ENCODE data around the gene NDUFAF8.

Gene NDUFAF8

DNA sequence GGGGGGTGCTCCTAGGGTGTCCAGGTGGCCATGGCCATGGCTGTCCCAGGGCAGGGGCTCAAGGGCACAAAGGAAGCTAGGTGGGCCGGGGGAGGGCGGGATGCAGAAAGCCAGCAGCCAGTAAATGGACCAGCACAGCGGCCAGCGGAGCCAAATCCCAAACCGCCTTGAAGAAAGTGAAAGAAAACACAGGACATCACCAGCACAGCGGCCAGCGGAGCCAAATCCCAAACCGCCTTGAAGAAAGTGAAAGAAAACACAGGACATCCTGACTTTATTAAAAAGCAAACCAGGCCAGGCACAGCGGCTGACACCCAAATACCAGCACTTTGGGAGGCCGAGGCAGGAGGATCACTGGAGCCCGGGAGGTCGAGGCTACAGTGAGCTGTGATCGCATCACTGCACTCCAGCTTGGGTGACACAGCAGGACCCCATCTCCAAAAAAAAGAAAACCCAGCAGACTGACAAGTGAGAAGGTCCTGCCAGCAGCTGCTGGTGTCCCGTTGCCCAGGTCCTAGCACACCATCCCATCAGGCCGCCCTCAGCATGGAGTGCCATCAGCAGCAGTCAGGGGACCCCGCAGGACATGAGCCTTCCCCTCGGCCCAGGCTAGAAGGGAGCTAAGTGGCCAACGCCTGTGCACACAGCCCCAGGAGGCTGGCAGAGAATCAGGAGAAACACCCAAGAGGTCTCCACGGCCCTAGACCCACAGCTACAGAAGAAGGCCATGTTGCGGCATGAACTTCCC lies 39.0 kb downstream of the NDUFAF8 start:
- H3K27ac ChIP-seq (ENCODE audit: low read length): no peak overlapping the region
- no peaks in the 10 kb centered on the region for H3K27me3 ChIP-seq (ENCODE audit: control insufficient read depth, insufficient read depth, low read length)
- no CpG with 5 or more reads among the region's 20 CpGs for WGBS (ENCODE audit: insufficient coverage, insufficient read length)
- no peak for DNase-seq (ENCODE audit: low read depth, low spot score)
- H3K9me3 ChIP-seq (ENCODE audit: control insufficient read depth, insufficient read depth, low read length): no peaks in the 10 kb centered on the region
- H3K36me3 ChIP-seq (ENCODE audit: control insufficient read depth, insufficient read depth, low read length): peaks cover 11% of the 10 kb centered on the region
- H3K4me3 ChIP-seq (ENCODE audit: low read length): no peak overlapping the region
- H3K4me1 ChIP-seq (ENCODE audit: control insufficient read depth, insufficient read depth, low read length): no peaks in the 10 kb centered on the region

DNA sequence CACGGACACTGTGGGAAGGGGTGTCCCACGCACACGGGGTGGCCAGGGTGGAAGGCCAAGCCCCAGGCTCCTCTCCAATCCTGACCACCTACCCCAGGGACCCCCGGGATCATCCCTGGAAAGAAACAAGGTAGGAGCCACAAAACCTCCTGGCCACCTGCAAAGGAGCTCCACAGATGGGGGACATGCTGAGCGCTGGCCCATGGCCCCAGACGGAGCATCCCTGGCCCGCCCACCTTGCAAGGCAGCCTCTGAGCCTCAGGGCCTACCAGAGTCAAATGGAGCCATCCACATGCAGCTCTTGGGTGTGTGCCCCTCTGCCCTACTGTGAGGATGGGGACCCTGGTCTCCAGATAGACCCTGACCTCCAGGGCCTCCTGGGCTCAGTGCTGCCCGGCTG lies 39.7 kb downstream of the NDUFAF8 start:
- no peak for DNase-seq (ENCODE audit: low read depth, low spot score)
- H3K9me3 ChIP-seq (ENCODE audit: control insufficient read depth, insufficient read depth, low read length): no peaks in the 10 kb centered on the region
- WGBS (ENCODE audit: insufficient coverage, insufficient read length): no CpG with 5 or more reads among the region's 8 CpGs
- no peaks in the 10 kb centered on the region for H3K27me3 ChIP-seq (ENCODE audit: control insufficient read depth, insufficient read depth, low read length)
- H3K4me3 ChIP-seq (ENCODE audit: low read length): no peak overlapping the region
- peaks cover 10% of the 10 kb centered on the region; the same call in 1 of the 2 replicates for H3K36me3 ChIP-seq (ENCODE audit: control insufficient read depth, insufficient read depth, low read length)
- H3K4me1 ChIP-seq (ENCODE audit: control insufficient read depth, insufficient read depth, low read length): no peaks in the 10 kb centered on the region
- no peak overlapping the region for H3K27ac ChIP-seq (ENCODE audit: low read length)

DNA sequence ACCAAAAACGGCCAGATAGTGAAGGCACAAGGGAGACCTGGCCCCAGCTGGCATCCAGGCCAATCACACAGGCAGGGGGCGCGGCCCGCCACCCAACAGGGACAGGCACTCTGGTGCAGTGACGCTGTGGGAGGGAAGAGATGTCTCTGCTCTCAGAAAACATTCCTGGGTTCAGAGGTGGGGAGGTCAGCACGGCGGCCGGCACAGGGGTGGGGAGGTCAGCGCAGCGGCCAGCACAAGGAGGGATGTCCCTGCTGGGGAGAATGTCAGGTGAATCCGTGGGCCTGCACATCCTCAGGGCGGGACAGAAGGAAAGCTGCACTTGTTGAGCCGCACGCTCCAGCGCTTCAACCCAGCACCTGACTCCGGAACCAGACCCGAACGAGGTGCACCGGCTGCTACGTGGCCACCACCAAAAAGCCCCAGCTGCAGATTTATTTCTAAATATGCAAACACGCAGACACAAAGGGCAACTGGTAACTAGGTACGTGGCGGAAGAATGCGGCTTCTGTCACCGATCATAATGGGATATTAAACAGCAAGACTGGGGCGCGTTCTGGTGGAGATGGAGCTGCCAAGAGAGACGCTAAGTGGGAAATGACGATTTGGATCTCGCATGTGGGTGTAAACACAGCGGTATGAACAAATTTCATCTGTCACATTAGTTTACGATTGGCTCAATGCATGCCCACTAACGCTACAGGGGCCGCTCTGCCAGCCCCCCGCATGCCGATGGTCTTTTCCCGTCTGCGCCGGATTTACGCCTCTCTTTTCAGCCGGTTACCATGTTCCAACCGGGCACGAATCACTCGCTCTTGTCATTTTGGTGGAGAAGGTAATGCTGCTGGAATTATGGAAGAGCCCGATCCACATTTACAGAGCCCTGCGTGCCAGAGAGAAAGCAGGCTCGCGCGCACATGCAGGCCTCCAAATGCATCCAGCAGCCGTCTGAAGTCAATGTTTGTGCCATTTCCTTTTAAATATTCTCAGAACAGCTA lies 40.5 kb downstream of the NDUFAF8 start:
- no peak overlapping the region for H3K27ac ChIP-seq (ENCODE audit: low read length)
- no peak for DNase-seq (ENCODE audit: low read depth, low spot score)
- no peaks in the 10 kb centered on the region for H3K4me1 ChIP-seq (ENCODE audit: control insufficient read depth, insufficient read depth, low read length)
- no CpG with 5 or more reads among the region's 50 CpGs for WGBS (ENCODE audit: insufficient coverage, insufficient read length)
- H3K4me3 ChIP-seq (ENCODE audit: low read length): no peak overlapping the region
- H3K27me3 ChIP-seq (ENCODE audit: control insufficient read depth, insufficient read depth, low read length): no peaks in the 10 kb centered on the region
- peaks cover 10% of the 10 kb centered on the region; the same call in 1 of the 2 replicates for H3K36me3 ChIP-seq (ENCODE audit: control insufficient read depth, insufficient read depth, low read length)
- H3K9me3 ChIP-seq (ENCODE audit: control insufficient read depth, insufficient read depth, low read length): no peaks in the 10 kb centered on the region

DNA sequence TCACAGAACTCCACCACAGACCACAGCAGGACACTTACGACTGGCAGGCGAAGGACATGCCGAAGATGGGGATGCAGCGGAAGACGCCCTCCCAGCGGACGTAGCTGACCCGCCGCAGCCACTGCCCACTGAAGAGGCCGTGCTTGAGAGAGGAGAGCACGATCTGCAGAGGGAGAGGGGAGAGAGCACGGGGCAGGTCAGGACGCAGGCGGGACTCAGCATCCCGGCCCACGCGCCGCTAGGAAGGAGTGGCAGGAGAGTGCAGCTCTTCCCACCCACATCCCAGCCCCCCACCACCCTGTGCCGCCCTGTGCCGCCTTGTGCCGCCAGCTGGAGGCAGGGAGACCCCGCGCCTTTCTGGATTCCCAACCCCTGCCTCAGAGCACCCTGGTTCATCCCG lies 41.5 kb downstream of the NDUFAF8 start:
- peaks cover 10% of the 10 kb centered on the region; the same call in 1 of the 2 replicates for H3K36me3 ChIP-seq (ENCODE audit: control insufficient read depth, insufficient read depth, low read length)
- no peaks in the 10 kb centered on the region for H3K9me3 ChIP-seq (ENCODE audit: control insufficient read depth, insufficient read depth, low read length)
- no peaks in the 10 kb centered on the region for H3K4me1 ChIP-seq (ENCODE audit: control insufficient read depth, insufficient read depth, low read length)
- WGBS (ENCODE audit: insufficient coverage, insufficient read length): no CpG with 5 or more reads among the region's 24 CpGs
- H3K27ac ChIP-seq (ENCODE audit: low read length): no peak overlapping the region
- no peaks in the 10 kb centered on the region for H3K27me3 ChIP-seq (ENCODE audit: control insufficient read depth, insufficient read depth, low read length)
- no peak overlapping the region for H3K4me3 ChIP-seq (ENCODE audit: low read length)
- DNase-seq (ENCODE audit: low read depth, low spot score): no peak

DNA sequence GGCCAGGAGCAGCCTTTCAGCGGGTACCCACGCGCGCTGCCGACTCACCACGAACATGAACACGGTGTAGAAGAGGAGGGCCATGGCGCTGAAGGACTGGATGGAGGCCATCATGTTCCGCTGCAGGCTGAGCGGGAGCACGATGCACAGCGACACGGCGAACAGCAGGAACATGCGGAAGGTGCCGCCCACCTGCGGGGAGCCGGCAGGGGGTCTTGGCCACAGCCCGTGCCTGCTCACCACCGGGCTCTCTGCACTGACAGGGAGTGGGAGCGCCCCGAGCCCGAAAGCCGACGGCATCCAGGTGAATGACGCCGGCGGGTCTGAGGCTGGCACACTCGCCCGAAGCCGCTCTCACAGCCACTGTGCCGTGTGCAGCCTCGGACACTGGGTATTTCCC lies 43.0 kb downstream of the NDUFAF8 start:
- Histone ChIP-seq H3K27me3 (ENCODE audit: control insufficient read depth, insufficient read depth, low read length) (no peaks in the 10 kb centered on the region), H3K27ac (ENCODE audit: low read length) (no peak overlapping the region), H3K9me3 (ENCODE audit: control insufficient read depth, insufficient read depth, low read length) (no peaks in the 10 kb centered on the region), H3K4me1 (ENCODE audit: control insufficient read depth, insufficient read depth, low read length) (no peaks in the 10 kb centered on the region), H3K36me3 (ENCODE audit: control insufficient read depth, insufficient read depth, low read length) (peaks cover 7% of the 10 kb centered on the region; the same call in 1 of the 2 replicates), H3K4me3 (ENCODE audit: low read length) (no peak overlapping the region)
- no CpG with 5 or more reads among the region's 33 CpGs for WGBS (ENCODE audit: insufficient coverage, insufficient read length)
- no peak for DNase-seq (ENCODE audit: low read depth, low spot score)

DNA sequence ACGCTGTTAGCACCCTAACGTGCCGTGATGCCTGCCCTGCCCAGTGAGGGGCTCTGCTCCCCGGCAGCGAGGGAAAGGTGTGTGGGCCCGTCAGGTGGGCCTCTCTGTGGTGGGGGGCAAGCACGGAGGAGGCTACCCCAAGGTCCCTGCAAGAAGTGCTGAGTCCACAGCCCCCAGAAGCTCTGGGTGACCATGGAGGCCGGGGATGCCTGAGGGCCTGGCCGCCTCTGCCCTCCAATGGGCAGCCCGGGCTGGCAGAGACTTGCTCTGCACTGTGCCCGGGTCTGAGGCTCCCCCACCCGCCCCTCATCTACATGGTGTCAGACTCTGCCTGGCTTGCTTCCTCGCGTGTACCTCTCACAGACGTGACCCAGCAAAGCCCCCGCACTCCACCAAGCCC lies 43.8 kb downstream of the NDUFAF8 start:
- Histone ChIP-seq H3K36me3 (ENCODE audit: control insufficient read depth, insufficient read depth, low read length) (peaks cover 7% of the 10 kb centered on the region; the same call in 1 of the 2 replicates), H3K27ac (ENCODE audit: low read length) (no peak overlapping the region), H3K9me3 (ENCODE audit: control insufficient read depth, insufficient read depth, low read length) (no peaks in the 10 kb centered on the region), H3K4me3 (ENCODE audit: low read length) (no peak overlapping the region), H3K27me3 (ENCODE audit: control insufficient read depth, insufficient read depth, low read length) (no peaks in the 10 kb centered on the region), H3K4me1 (ENCODE audit: control insufficient read depth, insufficient read depth, low read length) (no peaks in the 10 kb centered on the region)
- no peak for DNase-seq (ENCODE audit: low read depth, low spot score)
- no CpG with 5 or more reads among the region's 16 CpGs for WGBS (ENCODE audit: insufficient coverage, insufficient read length)

DNA sequence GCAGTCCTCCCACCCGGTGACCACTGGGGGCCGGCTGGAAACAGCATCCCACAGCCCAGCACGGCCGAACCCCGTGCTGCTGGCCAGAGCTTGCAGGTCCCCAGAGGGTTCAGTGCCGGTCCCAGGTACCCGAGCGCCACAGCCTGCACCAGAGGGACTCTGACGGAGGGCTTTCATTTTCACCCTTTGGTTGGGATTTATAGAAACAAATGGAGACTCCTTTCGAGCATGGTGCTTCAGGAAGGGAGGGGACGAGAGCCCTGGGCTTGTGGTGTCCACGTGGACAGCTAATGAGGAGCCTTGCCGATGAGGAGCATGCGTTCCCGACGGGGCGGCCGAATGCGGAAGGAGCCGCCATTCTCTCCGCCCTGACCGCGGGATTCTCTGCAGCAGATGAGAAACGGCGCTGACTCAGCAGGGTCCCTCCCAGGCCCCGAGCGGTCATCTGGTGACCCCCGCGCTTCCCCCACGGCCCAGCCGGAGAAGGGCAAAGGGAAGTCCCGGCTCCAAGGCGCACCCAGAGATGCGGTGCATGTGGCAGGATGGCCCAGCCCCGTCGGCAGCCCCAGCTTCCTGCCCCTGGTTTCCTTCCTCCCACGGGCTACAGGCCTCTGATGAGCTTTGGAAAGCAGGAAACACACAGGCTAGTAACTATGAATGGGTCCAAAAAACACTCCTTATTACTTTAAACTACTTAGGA lies 46.2 kb downstream of the NDUFAF8 start:
- H3K27ac ChIP-seq (ENCODE audit: low read length): no peak overlapping the region
- H3K36me3 ChIP-seq (ENCODE audit: control insufficient read depth, insufficient read depth, low read length): peaks cover 7% of the 10 kb centered on the region; the same call in 1 of the 2 replicates
- no CpG with 5 or more reads among the region's 37 CpGs for WGBS (ENCODE audit: insufficient coverage, insufficient read length)
- no peaks in the 10 kb centered on the region for H3K27me3 ChIP-seq (ENCODE audit: control insufficient read depth, insufficient read depth, low read length)
- H3K4me3 ChIP-seq (ENCODE audit: low read length): no peak overlapping the region
- no peaks in the 10 kb centered on the region for H3K4me1 ChIP-seq (ENCODE audit: control insufficient read depth, insufficient read depth, low read length)
- H3K9me3 ChIP-seq (ENCODE audit: control insufficient read depth, insufficient read depth, low read length): no peaks in the 10 kb centered on the region
- no peak for DNase-seq (ENCODE audit: low read depth, low spot score)

DNA sequence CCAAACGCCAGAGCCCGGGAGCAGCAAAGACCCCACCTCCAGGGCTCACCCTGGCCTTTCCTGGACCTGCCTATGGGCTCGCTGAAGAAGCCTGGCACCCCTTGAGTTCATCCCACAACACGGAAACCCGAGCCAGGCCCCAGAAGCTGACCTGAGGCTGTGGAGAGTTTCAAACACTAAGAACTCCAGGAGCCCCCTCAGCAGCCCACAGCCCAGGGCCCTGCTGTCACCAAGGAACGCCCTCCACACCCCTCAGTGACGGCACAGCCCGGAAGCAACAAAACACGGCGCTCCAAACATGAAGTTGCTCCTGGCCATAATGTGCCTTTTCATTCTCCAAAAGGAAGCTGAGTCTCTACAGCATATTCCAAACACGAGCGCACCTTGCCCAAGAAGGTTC lies 46.8 kb downstream of the NDUFAF8 start:
- no peak overlapping the region for H3K27ac ChIP-seq (ENCODE audit: low read length)
- no peaks in the 10 kb centered on the region for H3K4me1 ChIP-seq (ENCODE audit: control insufficient read depth, insufficient read depth, low read length)
- peaks cover 7% of the 10 kb centered on the region; the same call in 1 of the 2 replicates for H3K36me3 ChIP-seq (ENCODE audit: control insufficient read depth, insufficient read depth, low read length)
- H3K27me3 ChIP-seq (ENCODE audit: control insufficient read depth, insufficient read depth, low read length): no peaks in the 10 kb centered on the region
- H3K4me3 ChIP-seq (ENCODE audit: low read length): no peak overlapping the region
- no peak for DNase-seq (ENCODE audit: low read depth, low spot score)
- no CpG with 5 or more reads among the region's 12 CpGs for WGBS (ENCODE audit: insufficient coverage, insufficient read length)
- no peaks in the 10 kb centered on the region for H3K9me3 ChIP-seq (ENCODE audit: control insufficient read depth, insufficient read depth, low read length)

DNA sequence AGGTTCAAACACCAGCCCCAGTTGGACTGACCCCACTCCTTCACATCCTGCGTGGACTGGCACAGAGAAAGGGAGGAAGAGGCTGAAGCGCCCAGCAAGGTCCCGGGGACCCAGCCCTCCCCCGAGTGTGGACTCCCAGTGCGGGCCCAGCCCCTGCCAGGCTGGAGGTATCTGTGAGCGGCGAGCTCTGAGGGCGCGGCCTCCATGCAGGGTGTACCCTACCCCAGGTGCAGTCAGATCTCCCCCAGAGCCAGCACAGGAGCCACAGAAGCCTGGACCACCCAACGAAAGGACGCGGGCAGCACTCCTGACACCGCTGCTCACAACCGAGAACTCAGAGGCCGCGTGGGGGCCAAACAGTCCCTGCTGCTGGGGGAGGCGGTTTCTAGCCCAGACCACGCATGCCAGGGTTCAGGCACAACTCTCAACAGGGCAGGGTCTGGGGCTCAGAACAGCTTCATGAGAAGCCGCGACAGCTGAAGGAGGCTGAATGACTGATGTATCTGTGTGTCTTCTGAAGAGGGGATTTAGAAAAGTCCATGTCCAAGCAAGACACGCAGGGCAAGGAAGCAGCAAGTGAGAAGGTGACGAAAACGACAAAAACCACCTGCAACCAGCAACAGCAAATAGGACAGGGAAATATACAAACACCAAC lies 47.5 kb downstream of the NDUFAF8 start:
- Histone ChIP-seq H3K4me1 (ENCODE audit: control insufficient read depth, insufficient read depth, low read length) (no peaks in the 10 kb centered on the region), H3K36me3 (ENCODE audit: control insufficient read depth, insufficient read depth, low read length) (peaks cover 7% of the 10 kb centered on the region; the same call in 1 of the 2 replicates), H3K27ac (ENCODE audit: low read length) (no peak overlapping the region), H3K9me3 (ENCODE audit: control insufficient read depth, insufficient read depth, low read length) (no peaks in the 10 kb centered on the region), H3K27me3 (ENCODE audit: control insufficient read depth, insufficient read depth, low read length) (no peaks in the 10 kb centered on the region), H3K4me3 (ENCODE audit: low read length) (no peak overlapping the region)
- DNase-seq (ENCODE audit: low read depth, low spot score): no peak
- WGBS (ENCODE audit: insufficient coverage, insufficient read length): no CpG with 5 or more reads among the region's 23 CpGs
